HepG2 (cell line): ENCODE results near the gene NES. TPM values are rescaled to one million over a fixed set of nuclear protein-coding genes. Genes with fewer than 3 reads are reported as not detected.

Experiments used
- ATAC-seq: fragments of 200-7000 bp; cut with Tn5 transposase; 3 replicates; pipeline ENCODE4 v1.9.1; 2020; ENCODE audit warnings: mild to moderate bottlenecking, moderate library complexity
- BruUV-seq: library from RNA; stranded (reverse); fragments of 400-500 nt; replicated peaks from 2 replicates; lab custom pipeline; 2021; lab: Mats Ljungman, UMichigan
- CTCF ChIA-PET: fragments of 300-600 bp; formaldehyde crosslinking; extraction: SDS; loops from one replicate; lab custom pipeline; 2021; ENCODE audit warnings: low total read pairs, inconsistent platforms, low intra/inter-chr PET ratio; lab: Yijun Ruan, JAX
- POLR2A ChIA-PET: fragments of 350-600 bp; sonication (Branson Sonifier 250); formaldehyde crosslinking; loops from one replicate; lab custom pipeline; 2020; ENCODE audit warnings: antibody characterized with exemption, inconsistent platforms; lab: Yijun Ruan, JAX
- DNase-seq: peaks from one replicate; pipeline ENCODE4 v3.0.0-alpha.2; 2015; ENCODE audit warnings: low spot score
- FAIRE-seq: peaks from 3 replicates; lab custom pipeline; 2011; peaks lifted over from hg19 to GRCh38; lab: Jason Lieb, UNC
- H2AFZ ChIP-seq: one replicate; pipeline ENCODE4 v1.6.1; 2011; ENCODE audit warnings: low read length, inconsistent platforms
- H3K27ac ChIP-seq: fragments of 300-600 bp; 3 replicates; pipeline ENCODE4 v1.8.0; 2011; ENCODE audit warnings: mixed run types, mild to moderate bottlenecking, mixed read lengths, low read length, inconsistent platforms; ENCODE audit not compliant: insufficient read depth; ENCODE audit errors: extremely low read length
- H3K27me3 ChIP-seq, 2 experiments: fragments of 200-600 bp in 1 of 2; 2 replicates in 1 of 2; 3 replicates in 1 of 2; pipeline versions ENCODE4 v1.6.0 to v1.8.0; 2011; ENCODE audit warnings: low read length in 2 of 2, mild to moderate bottlenecking in 2 of 2, moderate library complexity in 2 of 2, inconsistent platforms in 1 of 2; ENCODE audit not compliant: insufficient read depth in 2 of 2, control insufficient read depth in 1 of 2
- H3K36me3 ChIP-seq, 2 experiments: fragments of 200-600 bp in 1 of 2; replicated peaks in 1 of 2; 2 replicates in 1 of 2; 3 replicates in 1 of 2; pipeline versions ENCODE4 v1.5.1 to v1.8.0; 2011; ENCODE audit warnings: low read length in 2 of 2, inconsistent platforms in 1 of 2; ENCODE audit not compliant: insufficient read depth in 2 of 2, control insufficient read depth in 1 of 2
- H3K4me1 ChIP-seq: 2 replicates; pipeline ENCODE4 v1.5.1; 2012; ENCODE audit warnings: low read length, inconsistent platforms; ENCODE audit not compliant: insufficient read depth
- H3K4me2 ChIP-seq: 2 replicates; pipeline ENCODE4 v1.6.0; 2011; ENCODE audit warnings: low read depth, low read length, inconsistent platforms
- H3K4me3 ChIP-seq, 3 experiments: fragments of 200-600 bp in 1 of 3; sonication (generic), shearing (Covaris generic) in 1 of 3; replicated peaks in 1 of 3; 2 replicates each; pipeline ENCODE4 v1.5.1; 2011 to 2016; ENCODE audit warnings: low read length in 3 of 3, inconsistent platforms in 2 of 3, low read depth in 2 of 3, mild to moderate bottlenecking in 2 of 3, control low read depth in 1 of 3, mixed read lengths in 1 of 3; ENCODE audit not compliant: insufficient read depth in 1 of 3
- H3K79me2 ChIP-seq: one replicate; pipeline ENCODE4 v1.6.1; 2011; ENCODE audit warnings: low read length, inconsistent platforms; ENCODE audit not compliant: insufficient read depth
- H3K9ac ChIP-seq: 2 replicates; pipeline ENCODE4 v1.6.0; 2011; ENCODE audit warnings: mild to moderate bottlenecking, low read depth, low read length, inconsistent platforms; ENCODE audit not compliant: insufficient read depth
- H3K9me3 ChIP-seq: 2 replicates; pipeline ENCODE4 v1.5.1; 2012; ENCODE audit warnings: mild to moderate bottlenecking, low read length
- H4K20me1 ChIP-seq: 2 replicates; pipeline ENCODE4 v1.6.0; 2011; ENCODE audit warnings: inconsistent platforms, mild to moderate bottlenecking, low read length, moderate library complexity; ENCODE audit not compliant: insufficient read depth
- ATF3 ChIP-seq: sonication (generic); formaldehyde crosslinking; IDR thresholded peaks from 2 replicates; pipeline ENCODE4 v1.4.0; 2020; ENCODE audit warnings: missing genetic modification reagents
- ATF7 ChIP-seq, 2 experiments: fragments of 450-650 bp in 1 of 2; sonication (generic) in 1 of 2; formaldehyde crosslinking in 1 of 2; IDR thresholded peaks; 2 replicates each; pipeline versions ENCODE4 v1.4.0 to v1.6.1; 2016 to 2020; ENCODE audit warnings: antibody characterized with exemption in 1 of 2, mild to moderate bottlenecking in 1 of 2, missing genetic modification reagents in 1 of 2
- DRAP1 ChIP-seq: IDR thresholded peaks from 2 replicates; pipeline ENCODE4 v1.6.1; 2016; ENCODE audit warnings: missing genetic modification reagents, missing compliant biosample characterization
- ESRRA ChIP-seq: sonication (generic); formaldehyde crosslinking; IDR thresholded peaks from 2 replicates; pipeline ENCODE4 v1.5.1; 2020; ENCODE audit warnings: mild to moderate bottlenecking, low read depth, missing genetic modification reagents
- GABPA ChIP-seq, 2 experiments: IDR thresholded peaks; 2 replicates each; pipeline ENCODE4 v1.6.1; 2011 to 2016; ENCODE audit warnings: low read depth in 2 of 2, low read length in 1 of 2, missing biosample characterization in 1 of 2, missing genetic modification characterization in 1 of 2
- HDAC2 ChIP-seq: sonication (generic); formaldehyde crosslinking; IDR thresholded peaks from 2 replicates; pipeline ENCODE4 v1.4.0; 2020; ENCODE audit warnings: missing genetic modification reagents
- HMG20A ChIP-seq: IDR thresholded peaks from 2 replicates; pipeline ENCODE4 v1.6.1; 2016; ENCODE audit warnings: borderline replicate concordance
- PCBP2 ChIP-seq: fragments of 200-400 bp; formaldehyde crosslinking; optimal IDR thresholded peaks from 2 replicates; pipeline ENCODE3; 2018; ENCODE audit warnings: low read length, low read depth; ENCODE audit not compliant: poor library complexity, severe bottlenecking
- SNAPC5 ChIP-seq: sonication (generic); formaldehyde crosslinking; IDR thresholded peaks from 2 replicates; pipeline ENCODE4 v1.8.1; 2023; ENCODE audit warnings: mild to moderate bottlenecking, missing genetic modification reagents, borderline replicate concordance
- ZNF235 ChIP-seq: sonication (generic); formaldehyde crosslinking; IDR thresholded peaks from 2 replicates; pipeline ENCODE4 v1.8.1; 2023; ENCODE audit warnings: mild to moderate bottlenecking, missing genetic modification reagents, borderline replicate concordance
- ZNF496 ChIP-seq: sonication (generic); formaldehyde crosslinking; IDR thresholded peaks from 2 replicates; pipeline ENCODE4 v1.8.1; 2023; ENCODE audit warnings: mild to moderate bottlenecking, moderate library complexity, missing genetic modification reagents; ENCODE audit not compliant: insufficient replicate concordance
- ZNF761 ChIP-seq: sonication (generic); formaldehyde crosslinking; conservative IDR thresholded peaks from 2 replicates; pipeline ENCODE4 v1.4.0; 2020; ENCODE audit warnings: mild to moderate bottlenecking, missing genetic modification reagents
- ZZZ3 ChIP-seq: sonication (generic); formaldehyde crosslinking; IDR thresholded peaks from 2 replicates; pipeline ENCODE4 v1.4.0; 2020; ENCODE audit warnings: missing genetic modification reagents, mild to moderate bottlenecking, borderline replicate concordance
- WGBS: methylation state at CpG from one replicate; pipeline ENCODE4 v1.1.6; 2017; ENCODE audit warnings: low lambda C conversion rate; 5-methylcytosine and 5-hydroxymethylcytosine counted together
- in situ Hi-C: cut with HindIII; loops from 2 replicates; pipeline ENCODE4 v1.10.0; 2017; ENCODE audit warnings: low pct_unique_long_range_greater_than_20kb; ENCODE audit not compliant: extremely low pct_ligation_motif_present
- intact Hi-C: fragments of 100-400 bp; cut with micrococcal nuclease; formaldehyde crosslinking; loops from one replicate; pipeline ENCODE4 v1.10.0; 2022; ENCODE audit not compliant: unreplicated experiment
- polyA plus RNA-seq, 8 experiments: library from polyadenylated mRNA; depleted of rRNA in 3 of 8; stranded (reverse) in 7 of 8; unstranded in 1 of 8; fragments of >200 nt; fragmentation: Illumina TruSeq in 4 of 8; extraction: Trizol in 4 of 8; gene quantifications; 2 replicates each; pipeline versions ENCODE4 v1.2.1 to v1.2.3, GENCODE V29; 2011 to 2016; ENCODE audit warnings: low read depth in 4 of 8, missing spikeins in 1 of 8, mixed read lengths in 1 of 8; ENCODE audit not compliant: insufficient read depth in 1 of 8
- total RNA-seq, 5 experiments: library from RNA; depleted of rRNA; stranded (reverse); fragments of >200 nt; fragmentation: Illumina TruSeq; extraction: Trizol; gene quantifications; 2 replicates each; pipeline ENCODE4 v1.2.3, GENCODE V29; 2016; ENCODE audit warnings: low read depth in 1 of 5

Gene NES
- total and polyA plus RNA-seq, 2 of the 13 experiments (the other 11 are each of a cell fraction or from before 2014, with no cell fraction given) = 1.7 to 16.6 TPM

GRCh38 chr1:156626079-156626438 lies 51.1 kb downstream of the NES start:
- Histone ChIP-seq H2AFZ (no peak overlapping the region), H3K79me2 (no peaks in the 10 kb centered on the region), H3K4me3 (no peak overlapping the region), H3K4me1 (peaks cover 34% of the 10 kb centered on the region), H4K20me1 (no peaks in the 10 kb centered on the region), H3K27ac (no peak overlapping the region), H3K27me3 (peaks cover 11 to 40% of the 10 kb centered on the region in 2 experiments), H3K9me3 (no peaks in the 10 kb centered on the region), H3K36me3 (no peaks in the 10 kb centered on the region), H3K4me2 (peak overlapping the region; percentile 88), H3K9ac (no peak overlapping the region)
- DNase-seq = no peak
- 48% methylated on average over 4 of the region's 4 CpGs for WGBS
- ChIA-PET POLR2A (no interaction called here), CTCF (interaction anchor here (2.2 to 3.0 kb wide), 4 partner anchors 31 to 100 kb away, joined by 9 to 18 read pairs (median 10); partner anchors contain the start of gene NES)
- intact Hi-C loops = loop anchor here (2.0 kb wide), 1 partner anchor 51 kb away; the partner anchor contains the start of gene NES
- no peak for ATAC-seq
- no peak for TF ChIP-seq HMG20A
- TF ChIP-seq SNAPC5 = no peak
- TF ChIP-seq DRAP1 (CRISPR knock-in tag) = no peak
- TF ChIP-seq ZNF235 (CRISPR knock-in tag) = no peak
- TF ChIP-seq ZNF496 (CRISPR knock-in tag) = no peak
- no peak for TF ChIP-seq ATF7 (IDR thresholded peaks at IDR 0.05)
- TF ChIP-seq ATF7 (CRISPR knock-in tag; IDR thresholded peaks at IDR 0.05) = no peak
- no peak for TF ChIP-seq ZZZ3 (CRISPR knock-in tag)
- TF ChIP-seq ZNF761 (CRISPR knock-in tag) = no peak
- TF ChIP-seq PCBP2 = no peak
- no peak for TF ChIP-seq HDAC2 (CRISPR knock-in tag)
- TF ChIP-seq ATF3 = no peak
- TF ChIP-seq GABPA (IDR thresholded peaks at IDR 0.05; ENCODE audit: low read depth, low read length) = no peak
- TF ChIP-seq GABPA (CRISPR knock-in tag; IDR thresholded peaks at IDR 0.05; ENCODE audit: low read depth) = no peak
- TF ChIP-seq ESRRA (CRISPR knock-in tag) = no peak
- in situ Hi-C loops = no loop called here
- BruUV-seq = no TSS peak
- FAIRE-seq = no peak
